HK-2 (cell line): ENCODE results near the gene PDCD1.

Experiments used
- DNase-seq: peaks from one replicate; pipeline ENCODE4 v3.0.0-alpha.2; 2018; ENCODE audit not compliant: unreplicated experiment

Gene PDCD1

GRCh38 chr2:241865416-241865956, 6.8 kb upstream of the PDCD1 start:
- no peak for DNase-seq

GRCh38 chr2:241864850-241865213, 6.1 kb upstream of the PDCD1 start:
- no peak for DNase-seq

DNA sequence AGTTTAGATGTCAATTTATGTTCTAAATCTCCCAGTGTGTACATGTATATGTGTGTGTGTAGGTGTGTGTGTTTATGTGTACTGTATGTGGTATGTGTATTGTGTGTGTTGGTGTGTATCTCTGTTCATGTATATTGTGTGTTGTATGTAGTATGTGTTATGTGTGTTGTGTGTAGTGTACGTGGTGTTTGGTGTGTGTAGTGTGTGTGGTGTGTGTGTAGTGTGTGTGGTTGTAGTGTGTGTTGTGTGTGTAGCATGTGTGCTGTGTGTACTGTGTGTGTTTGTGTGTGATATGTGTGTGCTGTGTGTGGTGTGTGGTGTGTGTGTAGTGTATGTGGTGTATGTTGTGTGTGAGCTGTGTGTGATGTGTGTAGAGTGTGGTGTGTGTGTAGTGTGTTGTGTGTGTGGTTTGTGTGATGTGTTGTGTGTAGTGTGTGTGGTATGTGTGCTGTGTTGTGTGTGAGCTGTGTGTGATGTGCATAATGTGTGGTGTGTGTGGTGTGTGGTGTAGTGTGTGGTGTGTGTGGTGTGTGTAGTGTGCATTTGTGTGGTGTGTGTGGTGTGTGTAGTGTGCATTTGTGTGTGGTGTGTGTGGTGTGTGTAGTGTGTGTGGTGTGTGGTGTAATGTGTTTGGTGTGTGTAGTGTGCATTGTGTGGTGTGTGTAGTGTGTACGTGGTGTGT, 5.6 kb upstream of the PDCD1 start:
- DNase-seq: no peak

DNA sequence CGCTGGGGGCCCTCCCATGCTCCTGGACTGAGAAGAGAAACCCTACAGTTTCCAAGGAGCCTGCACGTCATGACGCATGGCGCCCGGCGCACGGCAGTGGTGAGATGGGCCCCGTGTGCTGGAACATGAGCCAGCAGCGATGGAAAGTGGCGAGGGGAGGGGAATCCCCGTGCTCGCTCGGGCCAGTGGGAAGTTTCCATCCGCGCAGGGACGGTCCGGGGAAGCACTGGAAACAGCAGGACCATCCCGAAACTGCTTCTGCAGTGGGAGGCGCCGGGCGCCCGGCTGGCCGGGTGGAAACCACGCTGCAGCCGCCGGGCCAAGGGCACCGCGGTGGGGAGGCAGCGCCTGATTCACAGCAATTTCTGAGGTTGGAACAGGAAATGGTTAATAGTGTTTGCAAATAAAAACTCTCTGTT, 4.9 kb upstream of the PDCD1 start:
- DNase-seq: peak; percentile 34

DNA sequence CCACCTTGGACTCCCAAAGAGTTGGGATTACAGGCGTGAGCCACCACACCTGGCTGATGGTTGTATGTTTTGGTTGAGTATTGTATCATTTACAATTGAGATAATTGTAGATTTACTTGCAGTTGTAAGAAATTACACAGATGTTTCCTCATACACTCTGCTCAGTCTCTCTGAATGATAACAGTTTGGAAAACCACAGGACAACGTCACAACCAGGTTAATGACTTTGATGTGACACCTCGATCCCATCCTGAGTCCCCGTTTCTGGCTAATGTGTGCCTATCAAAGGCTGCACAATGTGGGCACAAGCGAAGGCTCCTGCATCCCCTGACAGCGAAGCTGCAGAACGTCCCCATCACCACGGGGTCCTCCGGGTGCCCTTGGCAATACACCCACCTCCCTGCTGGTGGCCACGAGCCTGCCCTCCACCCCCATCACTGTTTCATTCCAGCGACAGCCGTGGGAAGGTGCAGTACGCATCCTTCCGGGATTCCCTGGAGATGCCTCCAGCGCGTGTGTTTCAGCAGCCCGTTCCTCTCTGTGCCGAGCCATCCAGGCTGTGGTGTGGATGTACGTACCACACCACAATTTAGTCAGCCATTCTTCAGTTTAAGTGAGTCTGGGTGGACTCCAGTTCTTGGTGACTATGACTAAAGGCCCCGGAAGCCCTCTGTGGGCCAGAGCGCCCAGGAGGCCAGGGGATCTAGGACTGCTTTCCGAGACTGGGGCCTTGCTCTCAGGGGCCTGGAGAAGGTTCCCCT, 4.3 kb upstream of the PDCD1 start:
- no peak for DNase-seq

DNA sequence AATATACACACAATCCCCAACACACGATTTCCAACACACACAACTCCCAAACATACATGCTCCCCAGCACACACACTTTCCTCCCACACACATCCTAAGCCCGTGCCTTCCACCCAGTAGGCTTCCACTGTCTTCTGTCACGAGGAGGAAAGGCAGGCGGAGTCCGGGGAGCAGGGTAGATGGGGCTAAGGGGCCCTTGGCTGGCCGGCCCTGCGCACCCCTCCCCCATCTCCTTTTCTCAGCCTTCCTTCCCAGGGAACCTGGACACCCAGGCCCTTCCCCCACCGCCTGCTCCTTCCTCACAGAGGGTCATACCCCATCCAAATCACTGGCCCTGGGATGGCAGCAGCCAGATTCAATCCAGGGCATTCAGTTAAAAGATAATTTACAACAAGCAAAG, 3.4 kb upstream of the PDCD1 start:
- no peak for DNase-seq

GRCh38 chr2:241861264-241861663, 2.6 kb upstream of the PDCD1 start:
- DNase-seq: no peak

DNA sequence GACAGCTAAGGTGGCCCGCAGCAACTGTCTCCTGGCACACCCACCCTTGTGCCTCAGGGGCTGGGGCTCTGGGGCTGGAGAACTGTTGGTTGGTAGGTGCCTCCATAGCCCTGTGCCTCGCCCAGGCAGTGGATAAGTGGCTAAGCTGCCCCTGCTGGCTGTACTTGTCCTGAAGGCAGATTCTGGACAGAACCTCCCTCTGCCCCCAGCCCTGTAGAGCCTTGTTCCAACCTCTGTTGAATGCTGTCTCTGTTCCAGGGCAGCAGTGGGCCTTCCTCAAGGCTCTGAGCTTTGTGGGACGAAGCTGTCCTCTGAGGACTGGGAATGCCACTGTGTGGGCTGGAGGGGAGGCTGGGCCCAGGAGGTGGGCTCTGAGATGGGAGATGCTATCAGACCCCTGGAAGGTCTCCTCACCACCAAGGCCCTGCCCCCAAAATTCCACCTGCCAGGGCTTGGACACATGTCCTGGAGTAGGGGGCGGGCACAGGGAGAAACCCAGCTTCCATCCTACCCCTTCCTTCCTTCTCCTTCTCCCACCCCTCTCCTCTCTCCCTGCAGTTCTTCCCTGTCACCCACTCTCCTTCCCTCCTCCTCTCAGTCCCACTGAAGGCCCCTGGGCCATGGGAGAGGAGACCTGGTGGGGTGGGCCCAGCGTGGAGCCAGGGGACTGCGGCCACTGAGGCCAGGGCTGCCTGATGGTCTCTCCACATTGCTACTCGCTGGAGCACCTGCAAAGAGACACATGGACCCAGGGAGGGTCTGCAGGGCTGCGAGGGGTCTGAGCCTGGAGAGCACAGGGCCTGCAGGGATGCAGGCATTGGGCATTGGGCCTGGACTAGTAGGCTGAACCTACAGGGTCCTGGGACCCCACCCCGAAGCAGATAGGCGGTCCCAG, 1.7 kb upstream of the PDCD1 start:
- no peak for DNase-seq

- DNase-seq: no peak
These were observed 916 bp upstream of the PDCD1 start for GRCh38 chr2:241859436-241860183.

GRCh38 chr2:241859017-241859435, 332 bp upstream of the PDCD1 start:
- DNase-seq: no peak

DNA sequence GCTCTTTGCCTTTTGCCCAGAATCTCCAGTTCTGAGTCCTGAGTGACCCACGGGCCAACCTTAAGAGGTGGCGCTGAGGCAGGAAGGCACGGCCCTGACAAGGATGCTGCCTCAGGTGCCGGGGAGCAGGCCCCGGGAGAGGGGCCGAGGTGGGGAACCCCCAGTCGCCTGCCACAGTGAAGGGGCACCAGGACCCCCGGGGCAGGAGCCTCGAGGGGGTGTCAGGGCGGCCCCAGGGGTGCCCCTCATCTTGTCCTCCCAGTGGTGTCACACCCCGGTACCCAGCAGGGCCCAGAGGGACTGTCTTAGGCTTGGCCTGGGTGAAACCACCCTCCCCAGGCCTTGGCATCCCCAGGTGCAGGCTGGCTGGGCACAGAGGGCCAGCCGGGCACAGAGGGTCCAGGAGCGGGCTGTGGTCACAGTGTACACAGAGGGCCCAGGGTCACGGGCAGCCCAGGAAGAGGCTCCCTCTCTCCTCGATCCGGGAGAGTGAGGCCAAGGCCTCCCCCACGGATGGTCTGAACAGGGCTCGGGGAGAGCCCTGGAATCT, 1.0 kb downstream of the PDCD1 start:
- DNase-seq: no peak

- no peak for DNase-seq
These were observed 1.6 kb downstream of the PDCD1 start for GRCh38 chr2:241857041-241857541.

- DNase-seq: no peak
These were observed 2.7 kb downstream of the PDCD1 start for GRCh38 chr2:241855888-241856422.

- no peak for DNase-seq
These were observed 3.3 kb downstream of the PDCD1 start for GRCh38 chr2:241855245-241855887.

DNA sequence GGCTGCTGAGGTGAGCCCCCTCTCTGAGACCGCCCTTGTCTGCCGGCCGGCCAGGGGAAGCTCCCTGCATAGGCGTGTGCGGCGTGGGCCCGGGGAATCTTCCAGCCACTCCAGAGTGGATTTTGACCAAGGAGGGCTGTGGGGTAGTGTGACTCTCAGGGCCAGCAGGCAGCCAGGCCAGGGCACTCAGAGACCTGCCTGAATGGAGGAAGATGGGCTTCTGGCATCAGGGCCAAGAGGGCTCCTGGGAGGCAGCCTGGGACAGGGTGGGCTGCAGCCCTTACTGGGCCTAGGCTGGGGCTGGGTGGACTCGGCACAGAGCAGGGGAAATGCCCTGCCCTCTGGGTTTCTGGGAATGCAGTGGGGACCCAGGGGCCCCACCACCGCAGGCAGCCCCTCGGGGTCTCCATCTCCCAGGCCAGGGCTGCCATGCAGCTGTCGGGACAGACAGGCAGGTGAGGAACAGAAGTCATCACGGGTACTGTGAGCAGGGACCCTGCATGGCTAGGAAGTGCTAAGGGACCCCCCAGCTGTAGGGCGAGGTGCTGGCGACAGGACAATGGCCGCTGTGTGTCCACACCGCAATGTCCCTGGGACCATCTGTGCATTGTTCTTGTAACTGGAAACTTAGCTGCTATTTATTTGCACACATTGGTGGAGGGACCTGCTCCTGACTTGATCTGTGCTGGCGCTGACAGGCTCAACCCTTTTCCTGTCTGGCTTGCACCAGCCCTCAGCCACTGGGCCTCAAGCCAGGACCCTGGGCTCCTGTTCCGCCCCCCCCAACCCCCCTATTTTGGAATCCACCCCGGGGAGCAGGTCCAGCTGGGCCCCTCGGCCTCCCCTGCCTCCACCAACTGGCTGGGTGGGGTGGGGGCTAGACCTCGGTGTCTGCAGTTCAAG, 4.1 kb downstream of the PDCD1 start:
- no peak for DNase-seq

DNA sequence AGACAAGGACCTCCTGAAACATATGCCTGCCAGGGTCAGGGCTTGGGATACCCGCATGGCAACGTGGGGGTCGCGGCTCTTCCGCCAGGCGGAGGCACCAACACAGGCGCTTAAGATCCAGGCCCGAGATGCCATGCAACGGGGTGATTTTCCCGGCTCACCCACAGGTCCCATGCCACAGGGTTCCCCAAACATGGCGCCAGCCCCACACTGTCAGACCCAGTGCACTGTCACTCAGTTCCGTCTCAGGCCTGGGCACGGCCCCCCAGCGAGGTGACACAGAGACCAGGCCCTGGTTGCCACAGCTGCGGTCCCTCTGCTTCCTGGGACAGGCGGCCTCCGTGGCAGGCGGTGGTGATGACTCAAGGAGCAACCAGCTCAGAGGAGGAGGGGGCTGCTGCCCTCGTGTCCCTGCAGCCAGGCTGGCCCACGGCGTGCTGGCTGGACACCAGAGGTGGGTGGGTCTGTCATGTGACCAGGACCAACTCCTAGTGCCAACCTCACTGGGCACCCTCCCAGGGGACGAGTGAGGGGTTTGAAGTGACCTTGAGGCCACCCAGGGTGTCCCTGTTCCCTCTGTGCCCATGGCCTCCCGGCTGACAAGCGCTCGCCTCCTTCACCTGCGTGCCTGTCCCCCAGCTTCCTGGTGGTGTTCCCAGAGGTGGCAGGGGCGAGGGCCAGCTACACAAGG, 4.9 kb downstream of the PDCD1 start:
- DNase-seq: peak; percentile 80

DNA sequence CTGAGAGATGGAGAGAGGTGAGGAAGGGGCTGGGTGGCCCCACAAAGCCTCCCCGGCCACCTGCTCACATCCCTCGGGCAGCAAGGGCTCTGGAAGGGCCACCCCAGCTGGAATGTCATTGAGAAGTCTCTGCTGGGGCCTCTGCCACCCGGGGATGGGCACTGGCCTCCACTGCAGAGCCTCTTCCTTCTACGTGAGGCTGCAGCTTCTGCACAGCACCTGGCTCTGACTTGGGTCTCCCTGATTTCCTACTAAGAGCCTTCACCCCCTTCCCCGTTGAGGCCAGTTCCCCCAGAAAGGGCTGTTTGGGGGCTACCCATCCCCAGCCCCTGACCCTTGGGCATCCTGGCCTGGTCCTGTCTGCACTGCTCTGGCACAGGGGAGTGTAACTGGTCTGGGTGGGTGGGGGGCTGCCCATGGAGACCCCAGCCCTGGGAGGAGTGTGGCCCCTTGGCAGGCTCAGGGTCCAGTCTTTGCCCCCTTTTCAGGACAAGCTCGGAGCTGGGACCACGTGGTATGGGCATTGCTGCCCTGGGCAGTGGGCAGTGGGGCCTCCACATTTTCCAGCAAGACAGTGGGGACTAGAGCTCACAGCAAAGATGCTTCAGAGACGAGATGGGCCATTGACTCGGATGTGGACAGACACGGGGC, 5.6 kb downstream of the PDCD1 start:
- no peak for DNase-seq
